HG03175 (cell line): ENCODE data around the gene SLC16A14.
"Not testable (repeated sequence)": the region's sequence is repeated elsewhere in the genome, so short reads cannot be mapped to it uniquely, and the experiment has no call there.

Experiments
- ATAC-seq: cut with Tn5 transposase; IDR thresholded peaks from one replicate; pipeline ENCODE4 v1.9.1; 2021; ENCODE audit warnings: mild to moderate bottlenecking, moderate library complexity; ENCODE audit not compliant: unreplicated experiment

Gene SLC16A14, protein sequence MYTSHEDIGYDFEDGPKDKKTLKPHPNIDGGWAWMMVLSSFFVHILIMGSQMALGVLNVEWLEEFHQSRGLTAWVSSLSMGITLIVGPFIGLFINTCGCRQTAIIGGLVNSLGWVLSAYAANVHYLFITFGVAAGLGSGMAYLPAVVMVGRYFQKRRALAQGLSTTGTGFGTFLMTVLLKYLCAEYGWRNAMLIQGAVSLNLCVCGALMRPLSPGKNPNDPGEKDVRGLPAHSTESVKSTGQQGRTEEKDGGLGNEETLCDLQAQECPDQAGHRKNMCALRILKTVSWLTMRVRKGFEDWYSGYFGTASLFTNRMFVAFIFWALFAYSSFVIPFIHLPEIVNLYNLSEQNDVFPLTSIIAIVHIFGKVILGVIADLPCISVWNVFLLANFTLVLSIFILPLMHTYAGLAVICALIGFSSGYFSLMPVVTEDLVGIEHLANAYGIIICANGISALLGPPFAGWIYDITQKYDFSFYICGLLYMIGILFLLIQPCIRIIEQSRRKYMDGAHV

DNA sequence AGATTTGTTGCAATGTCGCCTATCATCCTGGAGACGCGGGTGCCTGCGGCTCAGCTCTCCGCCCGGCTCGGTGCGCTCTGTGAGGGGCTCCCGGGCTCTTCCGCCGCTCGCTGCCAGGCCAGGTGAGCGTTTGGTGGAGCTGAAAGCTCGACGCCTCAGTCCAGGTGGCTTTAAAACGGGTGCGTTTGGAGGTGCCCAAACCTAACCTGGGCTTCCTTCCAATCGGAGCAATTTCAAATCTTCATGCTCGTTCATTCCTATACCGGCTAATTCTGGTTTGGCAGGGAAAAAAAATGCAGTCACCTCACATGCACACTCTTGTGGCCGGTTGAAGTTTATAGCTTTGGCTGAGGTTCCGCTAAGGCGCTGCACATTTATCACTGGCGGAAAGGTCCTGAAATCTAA lies at the start of gene SLC16A14:
Gene SLC16A14 (minus strand): TSS at position 274 of the 405 bp plus-strand sequence. CDS start 9,572 bp downstream, outside the sequence.
- peak; percentile 27 for ATAC-seq

DNA sequence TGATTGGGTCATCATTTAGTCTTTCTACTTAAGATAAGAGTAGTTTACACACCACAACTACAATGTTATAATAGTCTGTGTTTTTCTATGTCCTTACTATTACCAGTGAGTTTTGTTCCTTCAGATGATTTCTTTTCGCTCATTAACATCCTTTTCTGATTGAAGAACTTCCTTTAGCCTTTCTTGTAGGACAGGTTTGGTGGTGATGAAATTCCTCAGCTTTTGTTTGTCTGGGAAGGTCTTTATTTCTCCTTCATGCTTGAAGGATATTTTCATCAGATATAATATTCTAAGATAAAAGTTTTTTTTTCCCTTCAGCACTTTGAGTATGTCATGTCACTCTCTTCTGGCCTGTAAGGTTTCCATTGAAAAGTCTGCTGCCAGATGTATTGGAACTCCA lies 38.0 kb upstream of the SLC16A14 start:
- no peak for ATAC-seq

DNA sequence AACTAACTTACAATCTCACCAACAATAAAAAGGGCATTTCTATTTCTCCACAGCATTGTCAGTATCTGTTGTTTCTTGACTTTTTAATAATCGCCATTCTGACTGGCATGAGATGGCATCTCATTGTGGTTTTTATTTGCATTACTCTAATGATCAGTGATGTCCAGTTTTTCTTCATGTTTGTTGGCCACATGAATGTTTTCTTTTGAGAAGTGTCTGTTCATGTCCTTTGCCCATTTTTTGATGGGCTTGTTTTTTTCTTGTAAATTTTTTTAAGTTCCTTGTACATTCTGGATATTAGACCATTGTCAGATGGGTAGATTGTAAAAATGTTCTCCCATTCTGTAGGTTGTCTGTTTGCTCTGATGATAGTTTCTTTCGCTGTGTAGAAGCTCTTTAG lies 33.2 kb upstream of the SLC16A14 start:
- not testable (repeated sequence) for ATAC-seq

DNA sequence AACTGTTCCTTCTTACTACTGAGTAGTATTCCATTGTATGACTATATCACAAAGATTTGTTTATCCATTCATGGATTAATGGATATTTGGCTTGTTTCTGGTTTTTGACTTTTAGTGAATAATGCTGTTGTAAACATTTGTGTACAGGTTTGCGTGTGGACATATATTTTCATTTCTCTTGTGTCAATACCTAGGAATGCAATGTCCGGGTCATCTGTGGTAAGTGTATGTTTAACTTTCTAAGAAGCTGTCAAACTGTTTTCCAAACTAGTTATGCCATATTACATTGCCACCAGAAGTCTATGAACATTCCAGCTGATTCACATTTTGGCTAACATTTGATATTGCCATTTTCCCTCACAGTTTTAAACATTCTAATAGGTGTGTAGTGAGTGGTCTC lies 29.1 kb upstream of the SLC16A14 start:
- ATAC-seq: no peak

DNA sequence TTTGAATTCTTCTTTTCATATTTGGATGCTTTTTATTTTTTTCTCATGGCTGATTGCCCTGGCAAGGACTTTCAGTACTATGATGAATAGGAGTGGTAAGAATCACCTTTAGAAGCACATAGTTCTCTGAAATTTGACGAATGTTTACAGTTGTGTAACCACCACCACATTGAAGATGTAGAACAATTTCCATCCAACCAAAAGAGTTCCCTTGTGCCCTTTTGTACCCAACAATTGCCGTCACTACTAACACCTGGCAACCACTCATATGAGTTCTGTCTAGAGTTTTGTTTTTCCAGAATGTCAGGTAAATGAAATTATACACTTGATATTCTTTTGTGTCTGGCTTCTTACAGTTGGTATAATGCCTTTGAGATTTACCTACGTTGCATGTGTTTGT lies 28.7 kb upstream of the SLC16A14 start:
- no peak for ATAC-seq

DNA sequence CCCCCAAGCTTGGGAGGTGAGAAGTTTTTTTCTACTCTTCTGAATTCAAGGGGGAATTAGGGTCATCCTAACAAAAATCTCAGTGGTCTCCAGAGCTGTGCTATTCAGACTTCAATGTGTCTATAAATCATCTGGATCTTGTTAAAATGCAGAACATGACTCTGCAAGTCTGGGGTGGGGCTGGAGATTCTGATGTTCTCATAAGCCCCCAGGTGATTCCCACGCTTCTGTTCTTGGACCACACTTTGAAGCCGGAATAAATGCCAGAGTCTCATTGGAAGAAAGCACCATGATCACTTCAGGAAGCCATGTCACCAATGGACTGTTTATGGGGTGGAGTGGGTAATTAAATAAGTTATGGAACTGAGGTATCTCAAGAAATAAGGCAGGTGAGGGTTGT lies 22.2 kb upstream of the SLC16A14 start:
- ATAC-seq: no peak

DNA sequence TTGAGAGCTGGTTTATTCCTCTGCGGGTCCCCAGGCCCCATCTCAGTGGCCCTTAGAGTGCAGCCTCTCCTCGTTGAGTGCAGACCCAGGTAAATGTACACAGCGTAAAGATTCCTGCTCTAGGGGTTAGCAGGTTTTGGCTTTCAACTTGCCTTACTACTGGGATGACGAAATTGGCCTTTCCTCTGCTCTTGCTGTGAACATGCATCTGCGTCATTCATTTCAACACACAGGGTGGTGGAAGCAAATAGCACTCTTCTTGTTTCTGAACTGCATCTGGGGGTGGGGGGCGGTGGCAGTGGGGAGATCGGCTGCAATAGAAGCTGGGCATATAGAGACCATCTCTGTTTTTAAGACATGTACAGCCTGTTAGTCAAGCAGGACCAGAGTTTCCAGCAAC lies 16.5 kb upstream of the SLC16A14 start:
- ATAC-seq: no peak

DNA sequence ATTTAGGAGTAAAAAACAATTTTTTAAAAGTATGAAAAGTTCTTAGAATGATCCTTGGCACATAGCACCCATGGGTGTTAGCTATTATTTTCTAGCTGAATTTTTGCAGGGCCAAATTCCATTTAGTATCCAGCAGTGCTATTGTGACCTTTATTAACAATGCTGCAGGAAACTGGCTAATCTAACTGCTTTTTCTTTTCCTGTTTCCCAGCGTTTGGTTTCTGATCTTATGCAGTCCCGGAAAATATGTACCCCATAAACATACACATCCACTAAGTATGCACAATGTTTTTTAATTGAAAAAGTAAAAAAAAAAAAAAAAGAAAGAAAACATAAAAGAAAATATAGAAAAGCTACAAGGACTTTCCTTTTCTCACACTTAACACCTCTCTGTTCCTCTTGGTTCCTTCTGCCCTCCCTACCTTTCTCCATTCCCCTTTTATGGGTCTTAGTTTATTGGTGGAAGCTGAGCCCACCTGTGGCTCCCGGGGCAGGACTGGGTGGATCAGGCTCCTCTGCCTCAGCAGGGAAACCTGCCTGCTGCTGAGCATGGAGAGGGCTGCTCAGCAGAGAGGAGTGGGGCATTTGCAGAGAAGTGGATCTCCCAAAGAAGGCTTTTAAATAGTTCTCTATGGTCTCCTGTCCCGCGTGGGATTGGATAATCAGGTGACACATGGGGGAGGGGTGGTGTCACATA lies 9.3 kb upstream of the SLC16A14 start:
- no peak for ATAC-seq

DNA sequence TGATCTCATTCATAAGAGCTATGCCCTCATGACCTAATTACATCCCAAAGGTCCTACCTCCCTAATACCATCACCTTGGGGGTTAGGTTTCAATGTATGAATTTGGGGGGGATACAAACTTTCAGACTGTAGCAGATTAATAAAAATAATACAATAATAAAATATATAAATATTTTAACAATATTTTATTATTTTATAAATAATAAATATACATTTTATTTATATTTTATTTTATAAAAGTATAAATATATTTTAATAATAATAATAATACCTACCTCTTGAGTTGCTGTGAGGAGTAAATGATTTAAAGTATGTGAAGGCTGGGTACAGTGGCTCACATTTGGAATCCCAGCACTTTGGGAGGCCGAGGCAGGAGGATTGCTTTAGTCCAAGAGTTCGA lies 8.1 kb upstream of the SLC16A14 start:
- ATAC-seq: no peak

DNA sequence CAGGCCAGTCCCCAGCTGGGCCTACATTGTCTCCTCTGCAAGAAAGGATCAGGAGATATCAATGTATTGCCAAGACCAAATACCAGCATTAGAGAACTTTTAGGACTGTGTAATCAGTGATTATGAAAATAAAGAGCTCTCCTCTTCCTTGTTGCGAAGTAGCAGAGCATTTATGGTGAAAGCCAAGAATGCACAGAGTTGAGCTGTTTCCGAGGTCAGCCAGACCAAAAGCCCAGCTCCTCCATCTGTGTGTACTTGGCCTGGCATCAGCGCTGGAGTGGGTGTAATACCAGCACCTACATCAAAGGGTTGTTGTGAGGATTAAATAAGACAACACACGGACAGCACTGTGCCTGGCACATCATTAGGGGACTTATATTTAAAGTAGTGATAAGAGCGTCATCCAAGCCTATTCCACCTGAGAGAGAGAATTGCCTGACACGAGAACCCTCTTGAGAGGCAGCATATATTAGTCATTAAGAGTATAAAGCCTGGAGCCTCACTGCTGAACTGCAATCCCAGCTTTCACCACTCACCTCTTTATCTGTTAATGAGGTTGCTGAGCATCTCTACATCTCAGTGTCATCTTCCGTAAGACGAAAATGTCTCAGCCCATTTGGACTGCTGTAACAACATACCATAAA lies 7.4 kb upstream of the SLC16A14 start:
- no peak for ATAC-seq

DNA sequence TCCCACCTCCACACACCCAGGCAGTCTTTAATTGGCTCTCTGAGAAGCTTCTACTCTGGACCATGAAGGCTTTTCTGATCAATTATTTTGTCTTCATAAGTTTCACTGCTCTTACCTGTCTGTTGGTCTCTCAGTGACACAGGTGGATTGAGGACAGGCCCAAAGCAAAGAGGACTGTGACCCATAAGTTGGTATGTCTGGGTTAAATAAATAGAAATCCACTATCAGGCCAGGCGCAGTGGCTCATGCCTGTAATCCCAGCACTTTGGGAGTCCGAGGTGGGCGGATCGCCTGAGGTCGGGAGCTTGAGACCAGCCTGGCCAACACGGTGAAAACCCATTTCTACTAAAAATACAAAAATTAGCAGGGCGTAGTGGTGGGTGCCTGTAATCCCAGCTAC lies 2.7 kb upstream of the SLC16A14 start:
- ATAC-seq: no peak

DNA sequence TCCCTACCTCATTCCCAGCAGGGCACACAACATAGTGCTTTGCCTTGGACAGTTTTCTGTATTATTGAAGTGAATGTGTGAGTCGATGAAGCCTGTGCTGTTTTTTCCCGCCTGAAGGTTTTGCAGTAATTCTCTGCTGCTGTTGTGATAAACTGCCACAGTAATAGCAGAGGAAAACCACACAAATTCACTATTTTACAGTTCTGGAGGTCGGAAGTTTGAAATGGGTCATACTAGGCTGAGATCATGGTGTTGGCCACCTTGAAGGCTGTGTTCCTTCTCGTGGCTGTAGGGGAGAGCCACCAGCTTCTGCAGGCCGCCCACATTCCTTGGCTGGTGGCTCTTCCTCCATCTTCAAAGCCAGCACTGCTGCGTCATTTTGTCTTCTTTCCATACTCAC lies 678 bp upstream of the SLC16A14 start:
- no peak for ATAC-seq

DNA sequence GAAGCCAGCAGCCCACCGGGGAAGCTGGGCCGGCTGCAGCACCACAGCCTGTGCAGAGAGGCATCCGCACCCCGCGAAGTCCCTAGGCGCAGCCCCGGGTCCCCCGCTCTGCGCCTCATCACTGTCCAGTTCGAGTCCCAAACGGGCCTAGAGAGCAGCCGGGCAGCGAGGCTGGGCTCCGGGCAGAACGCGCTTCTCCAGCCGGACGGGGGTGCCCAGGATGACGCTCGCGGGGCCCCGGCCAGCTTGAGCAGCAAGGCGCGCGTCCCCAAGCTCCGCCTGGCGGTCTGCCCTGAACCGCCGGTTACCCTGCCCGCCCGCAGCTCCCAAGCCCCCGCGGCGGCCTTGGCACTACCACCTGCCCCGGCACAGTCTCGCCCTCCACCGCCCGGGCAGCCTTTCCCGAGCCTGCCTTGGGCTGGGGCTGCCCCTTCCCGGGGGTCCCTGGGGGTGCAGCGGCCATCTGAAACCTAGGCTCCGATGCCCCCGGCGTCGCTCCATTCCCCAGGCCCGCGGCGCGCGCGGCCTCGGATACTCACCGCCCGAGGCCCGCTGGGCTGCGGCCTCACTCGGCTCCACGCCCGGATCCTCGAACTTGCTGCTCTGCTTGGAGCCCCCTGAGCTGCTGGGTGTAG lies 591 bp downstream of the SLC16A14 start:
- peak; percentile 39 for ATAC-seq

DNA sequence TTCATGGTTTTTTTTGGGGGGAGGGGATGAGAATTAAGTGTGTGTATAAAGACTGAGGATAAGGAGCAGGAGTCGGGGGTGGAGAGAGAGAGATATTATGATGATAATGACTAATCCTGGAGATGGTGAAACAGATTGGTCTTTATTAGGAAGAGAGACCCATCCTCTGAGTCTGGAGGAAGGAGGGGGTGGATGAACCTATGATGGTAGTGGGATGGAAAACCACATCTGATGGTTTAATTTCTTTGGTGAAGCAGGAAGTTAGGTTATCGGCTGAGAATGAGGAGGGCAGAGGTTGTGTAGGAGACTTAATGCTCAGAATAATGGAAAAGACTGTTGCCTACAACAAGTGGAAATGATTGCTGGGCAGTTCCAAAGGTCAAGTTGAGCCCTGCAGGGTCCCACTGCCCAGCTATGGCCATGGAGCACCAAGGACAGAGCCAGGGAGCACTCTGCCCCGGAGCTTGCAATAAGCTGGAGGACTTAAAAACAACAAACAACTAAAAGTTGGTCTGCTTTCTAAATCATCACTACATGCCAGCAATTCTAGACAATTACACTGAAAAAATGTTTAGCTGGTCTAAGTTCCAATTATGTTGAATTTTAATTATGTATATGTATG lies 7.9 kb downstream of the SLC16A14 start:
- no peak for ATAC-seq

DNA sequence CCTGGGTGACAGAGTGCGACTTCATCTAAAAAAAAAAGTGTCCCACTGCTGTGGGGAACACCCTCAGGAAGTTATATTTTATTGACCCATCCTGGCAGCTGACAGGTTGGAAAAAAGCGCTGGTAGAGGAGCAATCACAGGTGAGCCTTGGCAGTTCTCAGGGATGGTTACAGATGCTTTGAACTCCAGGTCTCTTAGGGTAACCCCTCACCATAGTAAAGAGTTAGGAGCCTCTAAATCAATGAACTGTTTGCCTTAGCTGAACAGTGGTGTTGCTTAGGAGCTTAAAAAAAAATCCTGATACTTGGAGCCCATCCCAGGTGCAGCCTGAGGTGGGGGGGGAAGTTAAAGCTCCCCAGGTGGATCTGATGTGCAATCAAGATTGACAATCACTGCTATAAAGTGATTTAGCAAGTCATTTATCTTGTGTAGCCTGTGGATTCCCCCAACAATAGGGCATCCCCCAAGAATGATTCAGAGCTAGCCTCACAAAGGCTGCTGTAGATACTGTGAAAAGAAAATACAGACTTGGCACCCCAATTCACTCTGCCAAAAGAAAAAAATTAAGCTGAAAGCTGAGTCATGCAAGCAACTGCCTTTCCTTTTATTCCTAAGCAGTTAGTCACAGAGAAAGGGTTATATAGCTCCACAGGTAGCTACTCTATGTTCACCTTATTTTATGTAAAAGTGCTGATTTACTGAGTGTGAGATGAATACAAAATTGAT lies 14.8 kb downstream of the SLC16A14 start:
- no peak for ATAC-seq

DNA sequence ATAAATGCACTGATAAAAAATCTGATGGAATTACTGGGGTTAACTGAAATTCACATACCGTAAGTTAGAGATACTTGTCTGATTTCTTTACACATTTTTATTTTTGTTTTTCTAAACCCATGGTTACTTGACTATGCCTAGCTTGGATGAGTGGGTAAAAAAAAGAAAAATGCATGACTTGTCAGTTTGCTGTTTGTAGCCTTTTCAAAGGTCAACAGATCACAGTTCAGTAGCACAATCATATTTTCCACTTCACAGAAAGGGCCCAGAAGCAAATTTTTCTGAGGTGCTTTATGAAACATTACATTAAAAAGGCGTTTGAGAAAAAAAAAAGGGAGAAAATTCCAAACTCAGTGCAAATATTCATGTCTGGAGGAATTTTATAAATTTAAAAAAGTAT lies 16.4 kb downstream of the SLC16A14 start:
- no peak for ATAC-seq

DNA sequence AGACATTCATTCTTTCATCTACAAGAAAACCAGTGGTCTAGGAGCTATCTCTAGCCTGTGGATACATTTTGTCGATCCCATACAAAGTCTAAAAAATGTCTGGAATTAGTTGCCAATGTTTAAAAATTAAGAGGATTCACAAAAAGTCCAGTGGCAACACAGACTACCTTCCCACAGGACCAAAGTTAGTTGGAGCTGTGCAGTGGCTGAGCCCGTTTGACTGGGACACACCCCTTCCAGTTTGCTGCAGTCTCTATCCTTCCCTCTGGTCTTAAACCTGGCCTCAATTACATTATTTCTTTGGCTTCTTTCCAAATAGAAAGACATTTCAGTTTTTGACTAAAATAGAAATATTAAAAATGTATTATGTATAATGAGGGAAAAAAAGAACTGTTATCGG lies 18.6 kb downstream of the SLC16A14 start:
- ATAC-seq: no peak

DNA sequence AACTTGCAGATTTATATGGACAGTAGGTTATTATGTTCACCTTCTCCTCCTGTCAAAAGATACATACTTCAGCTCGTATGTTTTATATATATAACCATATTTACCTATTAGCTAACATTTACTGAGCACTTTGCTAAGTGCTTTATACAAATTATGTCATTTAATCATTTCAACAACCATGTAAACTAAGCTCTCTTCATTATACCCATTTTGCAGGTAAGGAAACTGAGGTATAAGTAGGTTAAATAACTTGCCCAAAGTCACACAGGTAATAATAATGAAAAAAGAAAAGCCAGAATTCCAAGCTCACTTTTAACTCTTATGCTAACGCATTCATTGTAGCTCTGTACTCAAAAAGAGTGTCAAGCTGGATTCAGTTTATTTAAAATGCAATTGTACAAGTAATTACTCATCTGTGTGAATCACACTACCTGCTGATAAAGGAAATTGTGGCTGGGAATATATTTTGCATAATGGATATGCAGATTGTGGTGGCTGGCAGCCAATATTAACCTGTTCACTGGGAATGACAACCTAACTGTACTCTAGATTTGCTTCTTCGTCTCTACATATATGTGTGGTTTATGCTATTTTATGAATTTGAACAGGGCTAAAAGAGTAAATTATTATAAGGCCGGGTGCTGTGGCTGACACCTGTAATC lies 20.6 kb downstream of the SLC16A14 start:
- no peak for ATAC-seq

DNA sequence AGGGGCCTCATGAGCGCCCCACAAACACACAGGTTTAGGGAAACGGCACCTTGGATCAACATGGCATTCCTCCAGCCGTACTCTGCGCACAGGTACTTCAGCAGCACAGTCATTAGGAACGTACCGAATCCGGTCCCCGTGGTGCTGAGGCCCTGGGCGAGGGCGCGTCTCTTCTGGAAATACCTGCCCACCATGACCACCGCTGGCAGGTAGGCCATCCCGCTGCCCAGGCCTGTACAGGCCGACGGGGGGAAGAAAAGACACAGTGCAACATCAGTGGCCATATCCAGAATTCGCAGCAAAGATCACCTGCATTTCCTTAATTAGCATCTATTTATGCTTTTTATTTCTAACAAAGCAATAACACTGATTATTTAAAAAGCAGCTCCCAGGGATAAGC lies 22.2 kb downstream of the SLC16A14 start:
- ATAC-seq: no peak

DNA sequence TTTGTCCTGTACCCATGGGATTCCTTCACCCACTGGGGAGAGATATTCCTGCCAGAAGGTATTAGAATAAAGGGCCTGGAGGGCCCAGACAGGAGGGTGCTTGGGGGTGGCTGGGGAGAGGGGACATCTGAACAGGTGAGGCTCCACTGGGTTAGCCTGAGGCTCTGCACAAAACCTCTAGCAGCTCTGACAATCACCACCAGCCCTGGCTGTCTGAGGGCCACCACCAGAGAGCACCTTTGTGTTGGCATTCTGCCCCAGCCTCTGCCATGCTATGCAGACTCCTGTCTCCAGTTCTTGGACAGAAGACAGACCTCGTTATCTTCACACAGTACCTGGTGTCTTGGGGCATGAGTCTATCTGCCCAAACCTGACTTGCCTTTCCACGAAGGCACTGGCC lies 25.3 kb downstream of the SLC16A14 start:
- ATAC-seq: no peak
